GM12801 (cell line): Measurements from ENCODE around the gene BMS1.

Experiments used
- CTCF ChIP-seq: IDR thresholded peaks from one replicate; pipeline ENCODE4 v1.5.1; 2011; ENCODE audit warnings: control low read depth; ENCODE audit not compliant: insufficient read length; ENCODE audit errors: extremely low read depth

The BMS1 gene

GRCh38 chr10:42754155-42755027 is 28.2 kb upstream of the BMS1 start:
- TF ChIP-seq CTCF: no peak

GRCh38 chr10:42755028-42755451 is 27.6 kb upstream of the BMS1 start:
- no peak for TF ChIP-seq CTCF

DNA sequence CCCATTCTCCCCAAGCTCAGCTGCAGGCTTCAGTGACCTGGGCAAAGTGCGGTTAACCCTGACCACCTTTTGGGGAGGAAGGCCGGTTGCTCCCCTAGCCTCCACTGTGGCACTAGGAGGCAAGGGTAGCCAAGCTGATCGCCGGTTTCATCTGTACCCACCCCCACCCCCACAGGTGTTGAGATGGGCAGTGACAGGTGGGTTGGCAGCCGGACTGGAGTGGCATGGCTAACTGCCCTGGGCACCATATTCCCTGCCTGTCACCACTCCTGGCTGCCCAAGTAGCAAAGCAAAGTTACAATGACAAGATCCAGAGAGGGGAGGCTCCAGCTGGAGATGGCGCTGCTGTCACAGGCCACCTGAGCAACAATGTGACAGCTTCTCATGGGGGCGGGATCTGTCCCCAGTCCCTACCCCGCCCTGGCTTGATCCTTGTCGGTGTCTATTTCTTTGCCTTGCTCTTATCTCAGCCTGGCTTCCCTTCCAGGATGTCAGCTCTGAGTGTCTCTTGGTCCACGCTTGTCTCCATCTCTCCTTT is 27.0 kb upstream of the BMS1 start:
- no peak for TF ChIP-seq CTCF

- no peak for TF ChIP-seq CTCF
These were observed 14.7 kb upstream of the BMS1 start for GRCh38 chr10:42767906-42768305.

DNA sequence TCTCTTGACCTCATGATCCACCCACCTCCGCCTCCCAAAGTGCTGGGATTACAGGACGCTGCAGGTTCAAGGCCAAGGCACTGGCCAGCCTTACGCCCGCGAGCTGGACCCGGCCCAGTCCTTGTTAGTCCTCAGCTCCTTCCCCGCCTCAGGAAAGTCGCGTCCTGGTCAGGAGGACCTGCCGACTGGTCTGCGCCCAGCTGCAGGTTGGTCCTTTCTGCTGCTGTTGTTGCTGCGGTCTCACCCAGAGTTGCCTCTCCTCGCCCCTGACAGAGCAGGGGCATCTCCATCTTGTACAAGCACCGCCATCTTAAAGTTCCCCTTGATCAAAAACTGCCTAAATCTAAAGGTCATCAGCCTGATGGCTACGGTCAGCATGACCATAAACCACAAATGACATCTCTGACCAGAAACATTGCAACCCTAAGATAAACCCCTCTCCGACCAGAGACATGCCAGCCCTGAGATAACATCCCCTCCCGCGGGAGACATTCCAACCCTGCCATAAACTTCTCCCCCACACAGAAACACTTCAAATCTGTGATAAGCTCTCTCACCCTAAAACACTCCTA is 13.9 kb upstream of the BMS1 start:
- no peak for TF ChIP-seq CTCF

GRCh38 chr10:42769173-42769572 is 13.4 kb upstream of the BMS1 start:
- no peak for TF ChIP-seq CTCF

- no peak for TF ChIP-seq CTCF
These were observed 12.9 kb upstream of the BMS1 start for GRCh38 chr10:42769673-42770072.
